Tibial nerve (tissue), 3 donors: ENCODE measurements around the gene ZNF438.

Experiments
- POLR2A ChIP-seq, 2 donors: fragments of 450-650 bp; IDR thresholded peaks; one replicate each; pipeline ENCODE4 v1.6.1; 2017; ENCODE audit warnings: antibody characterized with exemption in 2 of 2, mild to moderate bottlenecking in 2 of 2, moderate library complexity in 2 of 2
- TF ChIP-seq, protein P1 (sequence below), 5 experiments: fragments of 200-600 bp in 3 of 5; fragments of 450-650 bp in 2 of 5; sonication (generic) in 3 of 5; IDR thresholded peaks; one replicate each; pipeline ENCODE4 v1.5.1; 2016 to 2019; ENCODE audit warnings: antibody characterized with exemption in 5 of 5, mild to moderate bottlenecking in 3 of 5, moderate library complexity in 2 of 5

DNA sequence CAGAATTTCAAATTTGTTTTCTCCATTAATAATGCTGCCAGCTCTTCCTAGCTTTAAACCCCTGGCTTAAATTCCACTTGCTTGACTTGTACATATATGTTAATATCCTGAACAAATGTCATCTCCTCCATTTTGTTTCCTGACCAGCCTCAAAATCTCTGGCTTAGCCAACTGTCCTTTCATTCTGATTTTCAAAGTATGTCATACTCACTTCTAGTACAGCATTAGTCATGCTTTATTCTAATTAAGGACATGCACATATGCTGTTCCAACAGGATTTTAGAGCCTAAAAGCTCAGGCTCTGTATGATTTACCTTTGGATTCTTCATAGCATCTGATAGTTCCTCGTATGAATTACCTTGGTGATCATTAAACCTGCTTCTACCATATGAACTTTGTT, 158.3 kb downstream of the ZNF438 start:
- TF ChIP-seq POLR2A (IDR thresholded peaks at IDR 0.05), result no peak
- TF ChIP-seq, protein P1, sequence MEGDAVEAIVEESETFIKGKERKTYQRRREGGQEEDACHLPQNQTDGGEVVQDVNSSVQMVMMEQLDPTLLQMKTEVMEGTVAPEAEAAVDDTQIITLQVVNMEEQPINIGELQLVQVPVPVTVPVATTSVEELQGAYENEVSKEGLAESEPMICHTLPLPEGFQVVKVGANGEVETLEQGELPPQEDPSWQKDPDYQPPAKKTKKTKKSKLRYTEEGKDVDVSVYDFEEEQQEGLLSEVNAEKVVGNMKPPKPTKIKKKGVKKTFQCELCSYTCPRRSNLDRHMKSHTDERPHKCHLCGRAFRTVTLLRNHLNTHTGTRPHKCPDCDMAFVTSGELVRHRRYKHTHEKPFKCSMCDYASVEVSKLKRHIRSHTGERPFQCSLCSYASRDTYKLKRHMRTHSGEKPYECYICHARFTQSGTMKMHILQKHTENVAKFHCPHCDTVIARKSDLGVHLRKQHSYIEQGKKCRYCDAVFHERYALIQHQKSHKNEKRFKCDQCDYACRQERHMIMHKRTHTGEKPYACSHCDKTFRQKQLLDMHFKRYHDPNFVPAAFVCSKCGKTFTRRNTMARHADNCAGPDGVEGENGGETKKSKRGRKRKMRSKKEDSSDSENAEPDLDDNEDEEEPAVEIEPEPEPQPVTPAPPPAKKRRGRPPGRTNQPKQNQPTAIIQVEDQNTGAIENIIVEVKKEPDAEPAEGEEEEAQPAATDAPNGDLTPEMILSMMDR (IDR thresholded peaks at IDR 0.05), result no peak
